ENCODE data around the gene PHF12.

- no peak for TF ChIP-seq CTCF (IDR thresholded peaks at IDR 0.05)
- TF ChIP-seq POLR2AphosphoS5 (IDR thresholded peaks at IDR 0.05), result no peak
- no peak for TF ChIP-seq POLR2A (IDR thresholded peaks at IDR 0.05)
- TF ChIP-seq EP300 (IDR thresholded peaks at IDR 0.05), result no peak
These were observed 52.0 kb downstream of the PHF12 start for GRCh38 chr17:28899212-28899815.

All from upper lobe of left lung (tissue), 4 donors.